Measurements from ENCODE around the gene LRPPRC.
"Not testable (repeated sequence)": the region's sequence is repeated elsewhere in the genome, so short reads cannot be mapped to it uniquely, and the experiment has no call there.

Gene LRPPRC

GRCh38 chr2:43995733-43996533 lies at the start of gene LRPPRC:
Gene LRPPRC (minus strand): TSS chr2:43995989. CDS start chr2:43995947, 42 bp downstream.
- DNase-seq, result peak; percentile 90 to 99 (median 92)
- intact Hi-C loops (cut with DNase I), result no loop called here

GRCh38 chr2:44045061-44045460 lies 49.3 kb upstream of the LRPPRC start:
- DNase-seq, result no peak
- intact Hi-C loops (cut with DNase I), result loop anchor here (2.0 kb wide), 2 partner anchors 200 to 910 kb away; no protein-coding TSS in a partner anchor

GRCh38 chr2:44044281-44044720 lies 48.5 kb upstream of the LRPPRC start:
- intact Hi-C loops (cut with DNase I), result loop anchor here (1.0 to 2.0 kb wide), 3 partner anchors 200 to 910 kb away; no protein-coding TSS in a partner anchor
- DNase-seq, result peak; percentile 75 to 99 (median 90)

GRCh38 chr2:44040365-44040764 lies 44.6 kb upstream of the LRPPRC start:
- DNase-seq, result no peak
- intact Hi-C loops (cut with DNase I), result no loop called here

GRCh38 chr2:44038277-44038676 lies 42.5 kb upstream of the LRPPRC start:
- no peak for DNase-seq
- intact Hi-C loops (cut with DNase I), result no loop called here

GRCh38 chr2:44037221-44037620 lies 41.4 kb upstream of the LRPPRC start:
- DNase-seq, result no peak
- intact Hi-C loops (cut with DNase I), result no loop called here

GRCh38 chr2:44033947-44034346 lies 38.2 kb upstream of the LRPPRC start:
- intact Hi-C loops (cut with DNase I), result no loop called here
- DNase-seq, result no peak

GRCh38 chr2:44027076-44027475 lies 31.3 kb upstream of the LRPPRC start:
- intact Hi-C loops (cut with DNase I); DNase-seq: not testable (repeated sequence)

- peak in 1 of 10 donors; percentile 15 for DNase-seq
- intact Hi-C loops (cut with DNase I), result no loop called here
Measured at GRCh38 chr2:44016282-44016681, 20.5 kb upstream of the LRPPRC start.

- DNase-seq, result no peak
- intact Hi-C loops (cut with DNase I), result no loop called here
Measured at GRCh38 chr2:44015239-44015638, 19.4 kb upstream of the LRPPRC start.

GRCh38 chr2:44013205-44013604 lies 17.4 kb upstream of the LRPPRC start:
- DNase-seq; intact Hi-C loops (cut with DNase I): not testable (repeated sequence)

GRCh38 chr2:44010266-44010665 lies 14.5 kb upstream of the LRPPRC start:
- intact Hi-C loops (cut with DNase I), result no loop called here
- no peak for DNase-seq

GRCh38 chr2:44009136-44009735 lies 13.4 kb upstream of the LRPPRC start:
- no peak for DNase-seq
- intact Hi-C loops (cut with DNase I), result no loop called here

- intact Hi-C loops (cut with DNase I), result no loop called here
Measured at GRCh38 chr2:44005846-44006245, 10.1 kb upstream of the LRPPRC start.

GRCh38 chr2:44004735-44005602 lies 9.2 kb upstream of the LRPPRC start:
- no peak for DNase-seq
- intact Hi-C loops (cut with DNase I), result no loop called here

More at GRCh38 chr2:44005846-44006245, 10.1 kb upstream of the LRPPRC start:
- DNase-seq, result no peak

GRCh38 chr2:44001716-44002115 lies 5.9 kb upstream of the LRPPRC start:
- intact Hi-C loops (cut with DNase I), result no loop called here
- no peak for DNase-seq

GRCh38 chr2:43998263-43998662 lies 2.5 kb upstream of the LRPPRC start:
- intact Hi-C loops (cut with DNase I), result no loop called here
- no peak for DNase-seq

GRCh38 chr2:43993437-43993836 lies 2.4 kb downstream of the LRPPRC start:
- DNase-seq, result no peak
- intact Hi-C loops (cut with DNase I), result no loop called here

- DNase-seq, result no peak
- intact Hi-C loops (cut with DNase I), result no loop called here
Measured at GRCh38 chr2:43989545-43989944, 6.2 kb downstream of the LRPPRC start.

- intact Hi-C loops (cut with DNase I), result no loop called here
- DNase-seq, result no peak
Measured at GRCh38 chr2:43986600-43986999, 9.2 kb downstream of the LRPPRC start.

- intact Hi-C loops (cut with DNase I), result no loop called here
- DNase-seq, result no peak
Measured at GRCh38 chr2:43985359-43985758, 10.4 kb downstream of the LRPPRC start.

All from posterior cingulate gyrus (tissue), 11 donors.